RWPE2 (cell line): Measurements from ENCODE around the gene MAN1A2.
"Not testable (repeated sequence)": the region's sequence is repeated elsewhere in the genome, so short reads cannot be mapped to it uniquely, and the experiment has no call there.

Experiments used
- ATAC-seq: fragments of 200-7000 bp; cut with Tn5 transposase; 3 replicates; pipeline ENCODE4 v1.9.1; 2021; ENCODE audit warnings: low read depth
- DNase-seq: peaks from one replicate; pipeline ENCODE4 v3.0.0-alpha.2; 2020; ENCODE audit warnings: low spot score
- H3K27ac ChIP-seq: fragments of 450-650 bp; 2 replicates; pipeline ENCODE4 v1.5.1; 2017; ENCODE audit warnings: mild to moderate bottlenecking; ENCODE audit not compliant: poor library complexity, severe bottlenecking
- H3K27me3 ChIP-seq: fragments of 250-450 bp; sonication (Bioruptor Pico); 2 replicates; pipeline ENCODE4 v1.5.1; 2021; ENCODE audit warnings: mild to moderate bottlenecking, moderate library complexity; ENCODE audit not compliant: insufficient read depth, poor library complexity, severe bottlenecking
- H3K36me3 ChIP-seq: fragments of 250-450 bp; sonication (Bioruptor Pico); 2 replicates; pipeline ENCODE4 v1.5.1; 2020; ENCODE audit warnings: low read depth, mild to moderate bottlenecking, moderate library complexity
- H3K4me1 ChIP-seq: fragments of 250-450 bp; sonication (Bioruptor Pico); 2 replicates; pipeline ENCODE4 v1.5.1; 2021; ENCODE audit warnings: mild to moderate bottlenecking, moderate library complexity; ENCODE audit not compliant: insufficient read depth, poor library complexity, severe bottlenecking
- H3K4me3 ChIP-seq: fragments of 250-450 bp; sonication (Bioruptor Pico); 2 replicates; pipeline ENCODE4 v1.5.1; 2021; ENCODE audit warnings: mild to moderate bottlenecking, moderate library complexity; ENCODE audit not compliant: severe bottlenecking
- H3K9me3 ChIP-seq: fragments of 250-450 bp; sonication (Bioruptor Pico); 2 replicates; pipeline ENCODE4 v1.5.1; 2021; ENCODE audit warnings: mild to moderate bottlenecking, moderate library complexity; ENCODE audit not compliant: severe bottlenecking
- CTCF ChIP-seq: fragments of 450-650 bp; IDR thresholded peaks from one replicate; pipeline ENCODE4 v1.5.1; 2017; ENCODE audit warnings: mild to moderate bottlenecking, moderate library complexity; ENCODE audit not compliant: poor library complexity, severe bottlenecking

Gene MAN1A2

DNA sequence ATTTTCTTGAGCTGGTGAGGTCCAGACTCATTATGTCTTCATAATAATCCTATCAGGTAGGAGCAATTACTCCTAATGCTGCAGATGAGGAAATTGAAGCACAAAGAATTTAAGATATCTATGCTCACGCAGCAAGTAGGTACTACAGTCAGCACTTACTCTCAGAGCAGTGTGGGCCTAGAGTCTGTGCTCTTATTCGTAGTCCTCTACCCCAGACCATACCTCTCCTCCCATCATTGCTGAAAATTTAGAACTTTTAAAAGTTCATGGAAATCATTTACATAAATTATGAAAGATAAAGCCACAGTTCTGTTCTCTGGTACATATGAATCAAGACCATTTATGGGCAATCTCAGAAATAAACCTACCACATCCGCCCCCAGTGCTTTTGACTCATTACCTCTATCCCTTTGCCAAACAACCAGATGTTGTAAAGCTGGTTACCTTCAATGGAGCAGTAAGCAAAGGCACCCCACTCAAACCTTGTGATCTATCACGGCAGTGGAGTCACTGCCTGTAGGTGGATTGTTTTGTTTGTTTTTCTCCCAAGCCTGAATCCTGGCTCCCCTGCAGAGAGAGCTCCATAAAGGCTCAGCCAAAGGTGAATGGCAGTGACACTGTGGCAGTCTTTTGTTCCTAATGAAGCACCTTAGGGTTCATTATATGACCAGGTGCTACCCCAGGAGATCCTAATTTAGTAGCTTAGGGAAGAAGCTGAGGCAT is 20.9 kb upstream of the MAN1A2 start:
- no peaks in the 10 kb centered on the region for H3K36me3 ChIP-seq
- no peaks in the 10 kb centered on the region for H3K9me3 ChIP-seq
- H3K4me1 ChIP-seq, result no peaks in the 10 kb centered on the region
- no peak for DNase-seq
- H3K4me3 ChIP-seq, result no peak overlapping the region
- no peaks in the 10 kb centered on the region for H3K27me3 ChIP-seq
- no peak for TF ChIP-seq CTCF
- H3K27ac ChIP-seq, result no peak overlapping the region
- ATAC-seq, result peak; percentile 61; the same call in 2 of the 3 replicates

DNA sequence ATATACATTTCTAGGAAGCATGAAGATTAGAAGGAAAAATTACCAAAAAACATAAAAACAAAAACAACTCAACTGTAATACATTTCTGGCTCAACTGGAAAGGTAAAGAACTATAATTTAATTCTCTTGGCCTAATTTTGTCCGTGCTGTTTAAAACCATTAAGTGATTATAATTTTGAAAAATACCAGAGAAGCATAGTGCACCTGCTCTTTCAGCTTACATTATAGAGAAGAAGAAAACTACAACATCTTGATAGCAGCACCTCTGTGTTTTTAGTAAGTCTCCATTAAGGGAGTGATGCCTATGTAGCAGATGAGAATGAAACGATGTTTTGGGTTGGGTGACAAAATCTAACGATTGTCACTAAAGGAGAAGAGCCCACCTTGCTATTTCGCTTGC is 19.3 kb upstream of the MAN1A2 start:
- H3K4me3 ChIP-seq, result no peak overlapping the region
- no peaks in the 10 kb centered on the region for H3K9me3 ChIP-seq
- ATAC-seq (no peak), DNase-seq (no peak)
- no peaks in the 10 kb centered on the region for H3K4me1 ChIP-seq
- no peak overlapping the region for H3K27ac ChIP-seq
- H3K27me3 ChIP-seq, result no peaks in the 10 kb centered on the region
- H3K36me3 ChIP-seq, result no peaks in the 10 kb centered on the region
- TF ChIP-seq CTCF, result no peak

GRCh38 chr1:117352695-117353094 is 14.6 kb upstream of the MAN1A2 start:
- DNase-seq, H3K27me3 ChIP-seq, H3K27ac ChIP-seq, H3K4me1 ChIP-seq, H3K4me3 ChIP-seq, H3K9me3 ChIP-seq, ATAC-seq, H3K36me3 ChIP-seq: not testable (repeated sequence)

GRCh38 chr1:117357833-117358603 is 9.2 kb upstream of the MAN1A2 start:
- H3K27ac ChIP-seq, H3K36me3 ChIP-seq, DNase-seq, H3K27me3 ChIP-seq, ATAC-seq, H3K4me1 ChIP-seq, H3K9me3 ChIP-seq: not testable (repeated sequence)
- H3K4me3 ChIP-seq, result peak overlapping the region; percentile 3

- not testable (repeated sequence) for H3K27me3 ChIP-seq, H3K4me3 ChIP-seq, DNase-seq, H3K9me3 ChIP-seq, H3K4me1 ChIP-seq, ATAC-seq, H3K36me3 ChIP-seq, H3K27ac ChIP-seq
Observed at GRCh38 chr1:117358604-117358887, 8.7 kb upstream of the MAN1A2 start.

- Histone ChIP-seq H3K27ac (no peak overlapping the region), H3K36me3 (no peaks in the 10 kb centered on the region), H3K4me3 (no peak overlapping the region), H3K4me1 (peaks cover 4% of the 10 kb centered on the region), H3K9me3 (no peaks in the 10 kb centered on the region), H3K27me3 (no peaks in the 10 kb centered on the region)
- DNase-seq (no peak), ATAC-seq (no peak)
- no peak for TF ChIP-seq CTCF
Observed at GRCh38 chr1:117359561-117360289, 7.5 kb upstream of the MAN1A2 start.
